ENCODE results near the gene DEXI.

DNA sequence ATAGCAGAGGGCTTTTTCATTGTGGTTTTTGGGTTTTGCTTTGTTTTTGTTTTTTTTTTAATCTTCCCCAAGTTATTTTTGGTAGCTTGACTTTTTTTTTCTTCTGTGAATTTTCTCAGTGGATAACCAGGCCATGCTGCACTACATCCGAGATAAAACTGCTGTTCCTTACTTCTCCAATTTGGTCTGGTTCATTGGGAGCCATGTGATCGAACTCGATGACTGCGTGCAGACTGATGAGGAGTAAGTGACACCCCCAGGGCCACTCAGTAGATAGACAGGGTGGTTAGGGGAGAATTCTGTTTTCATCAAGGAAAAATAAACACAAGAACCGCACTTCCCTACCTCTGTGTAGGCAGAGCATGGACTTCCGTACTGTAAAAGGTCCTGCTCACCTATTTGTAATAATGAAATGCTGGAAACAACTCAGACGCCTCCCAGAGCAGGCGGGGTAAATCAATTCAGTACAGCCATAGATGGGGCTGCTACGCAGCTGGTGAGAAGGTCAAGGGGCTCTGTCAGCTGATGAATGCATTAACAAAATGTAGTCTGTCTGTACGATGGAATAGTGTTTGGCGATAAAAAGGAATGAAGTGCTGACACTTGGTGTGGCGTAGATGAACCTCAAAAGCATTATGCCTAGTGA lies 30.7 kb upstream of the DEXI start:
- TF ChIP-seq, protein P1, sequence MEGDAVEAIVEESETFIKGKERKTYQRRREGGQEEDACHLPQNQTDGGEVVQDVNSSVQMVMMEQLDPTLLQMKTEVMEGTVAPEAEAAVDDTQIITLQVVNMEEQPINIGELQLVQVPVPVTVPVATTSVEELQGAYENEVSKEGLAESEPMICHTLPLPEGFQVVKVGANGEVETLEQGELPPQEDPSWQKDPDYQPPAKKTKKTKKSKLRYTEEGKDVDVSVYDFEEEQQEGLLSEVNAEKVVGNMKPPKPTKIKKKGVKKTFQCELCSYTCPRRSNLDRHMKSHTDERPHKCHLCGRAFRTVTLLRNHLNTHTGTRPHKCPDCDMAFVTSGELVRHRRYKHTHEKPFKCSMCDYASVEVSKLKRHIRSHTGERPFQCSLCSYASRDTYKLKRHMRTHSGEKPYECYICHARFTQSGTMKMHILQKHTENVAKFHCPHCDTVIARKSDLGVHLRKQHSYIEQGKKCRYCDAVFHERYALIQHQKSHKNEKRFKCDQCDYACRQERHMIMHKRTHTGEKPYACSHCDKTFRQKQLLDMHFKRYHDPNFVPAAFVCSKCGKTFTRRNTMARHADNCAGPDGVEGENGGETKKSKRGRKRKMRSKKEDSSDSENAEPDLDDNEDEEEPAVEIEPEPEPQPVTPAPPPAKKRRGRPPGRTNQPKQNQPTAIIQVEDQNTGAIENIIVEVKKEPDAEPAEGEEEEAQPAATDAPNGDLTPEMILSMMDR (conservative IDR thresholded peaks at IDR 0.05) = no peak
- no peak for TF ChIP-seq ZFX (IDR thresholded peaks at IDR 0.05)
